HEK293T (cell line): Measurements from ENCODE around the gene MEF2C.
A peak's percentile ranks its signal among the peaks of the same experiment; 100 is the strongest.

Experiments used
- ELF4 ChIP-seq: fragments of 450-650 bp; IDR thresholded peaks from 2 replicates; pipeline ENCODE4 v1.6.1; 2017; ENCODE audit warnings: antibody characterized with exemption
- FOXA1 ChIP-seq: fragments of 450-650 bp; IDR thresholded peaks from 2 replicates; pipeline ENCODE4 v1.6.1; 2016; ENCODE audit warnings: mild to moderate bottlenecking
- FOXK2 ChIP-seq: fragments of 450-650 bp; IDR thresholded peaks from 2 replicates; pipeline ENCODE4 v1.6.1; 2016; ENCODE audit warnings: mild to moderate bottlenecking
- FOXM1 ChIP-seq: fragments of 450-650 bp; IDR thresholded peaks from 2 replicates; pipeline ENCODE4 v1.6.1; 2017; ENCODE audit warnings: mild to moderate bottlenecking, borderline replicate concordance
- HDGF ChIP-seq: fragments of 450-650 bp; IDR thresholded peaks from 2 replicates; pipeline ENCODE4 v1.6.1; 2017; ENCODE audit warnings: antibody characterized with exemption, borderline replicate concordance
- NFRKB ChIP-seq: fragments of 450-650 bp; IDR thresholded peaks from 2 replicates; pipeline ENCODE4 v1.6.1; 2016; ENCODE audit warnings: mild to moderate bottlenecking, moderate library complexity
- ZNF384 ChIP-seq: fragments of 450-650 bp; IDR thresholded peaks from 2 replicates; pipeline ENCODE4 v1.6.1; 2016
- TF ChIP-seq, protein P1 (sequence below): fragments of 450-650 bp; IDR thresholded peaks from 2 replicates; pipeline ENCODE4 v1.6.1; 2016

- TF ChIP-seq NFRKB, result no peak
- TF ChIP-seq, protein P1, sequence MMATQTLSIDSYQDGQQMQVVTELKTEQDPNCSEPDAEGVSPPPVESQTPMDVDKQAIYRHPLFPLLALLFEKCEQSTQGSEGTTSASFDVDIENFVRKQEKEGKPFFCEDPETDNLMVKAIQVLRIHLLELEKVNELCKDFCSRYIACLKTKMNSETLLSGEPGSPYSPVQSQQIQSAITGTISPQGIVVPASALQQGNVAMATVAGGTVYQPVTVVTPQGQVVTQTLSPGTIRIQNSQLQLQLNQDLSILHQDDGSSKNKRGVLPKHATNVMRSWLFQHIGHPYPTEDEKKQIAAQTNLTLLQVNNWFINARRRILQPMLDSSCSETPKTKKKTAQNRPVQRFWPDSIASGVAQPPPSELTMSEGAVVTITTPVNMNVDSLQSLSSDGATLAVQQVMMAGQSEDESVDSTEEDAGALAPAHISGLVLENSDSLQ, result peak; percentile 13; the same call in 1 of the 2 replicates
- no peak for TF ChIP-seq FOXM1
- no peak for TF ChIP-seq ELF4
- no peak for TF ChIP-seq HDGF
- TF ChIP-seq FOXA1, result no peak
- no peak for TF ChIP-seq FOXK2
- TF ChIP-seq ZNF384, result no peak
These were observed 207.0 kb downstream of the MEF2C start for GRCh38 chr5:88675708-88676636.
